ENCODE data around the gene ARF5.

Gene ARF5

GRCh38 chr7:127612263-127612662, 24.1 kb downstream of the ARF5 start:
- no peaks in the 10 kb centered on the region for H3K36me3 ChIP-seq (ENCODE audit: insufficient read depth, low read length)
- DNase-seq (no peak), ATAC-seq (ENCODE audit: insufficient read depth, low read depth) (no peak)
- H2AFZ ChIP-seq (ENCODE audit: low read depth, low read length), result no peak overlapping the region
- H3K4me1 ChIP-seq (ENCODE audit: insufficient read depth, low read length), result no peaks in the 10 kb centered on the region
- H3K4me2 ChIP-seq (ENCODE audit: insufficient read depth, low read length), result no peak overlapping the region
- no peak overlapping the region for H3K27ac ChIP-seq (ENCODE audit: low read length)
- H4K20me1 ChIP-seq (ENCODE audit: insufficient read depth, low read length), result no peaks in the 10 kb centered on the region
- TF ChIP-seq CTCF (IDR thresholded peaks at IDR 0.05; ENCODE audit: borderline replicate concordance, extremely low read depth, low read length, poor library complexity, severe bottlenecking), result no peak
- TF ChIP-seq EZH2 (IDR thresholded peaks at IDR 0.05; ENCODE audit: borderline replicate concordance, low read depth, low read length, severe bottlenecking), result no peak
- peaks cover 23% of the 10 kb centered on the region for H3K9me3 ChIP-seq (ENCODE audit: insufficient read depth, low read length, severe bottlenecking)
- no peaks in the 10 kb centered on the region for H3K79me2 ChIP-seq (ENCODE audit: insufficient read depth, low read length)
- H3K9ac ChIP-seq (ENCODE audit: low read depth, low read length), result no peak overlapping the region
- no peak overlapping the region for H3K4me3 ChIP-seq (ENCODE audit: low read depth in 1 of 2, low read length in 2 of 2)
- H3K27me3 ChIP-seq (ENCODE audit: insufficient read depth, low read length, poor library complexity), result peaks cover 22% of the 10 kb centered on the region

- no peaks in the 10 kb centered on the region for H4K20me1 ChIP-seq (ENCODE audit: insufficient read depth, low read length)
- no peak overlapping the region for H3K4me3 ChIP-seq (ENCODE audit: low read depth in 1 of 2, low read length in 2 of 2)
- H3K36me3 ChIP-seq (ENCODE audit: insufficient read depth, low read length), result no peaks in the 10 kb centered on the region
- no peaks in the 10 kb centered on the region for H3K79me2 ChIP-seq (ENCODE audit: insufficient read depth, low read length)
- DNase-seq (no peak), ATAC-seq (ENCODE audit: insufficient read depth, low read depth) (no peak)
- TF ChIP-seq EZH2 (IDR thresholded peaks at IDR 0.05; ENCODE audit: borderline replicate concordance, low read depth, low read length, severe bottlenecking), result no peak
- TF ChIP-seq CTCF (IDR thresholded peaks at IDR 0.05; ENCODE audit: borderline replicate concordance, extremely low read depth, low read length, poor library complexity, severe bottlenecking), result no peak
- H2AFZ ChIP-seq (ENCODE audit: low read depth, low read length), result no peak overlapping the region
- no peaks in the 10 kb centered on the region for H3K4me1 ChIP-seq (ENCODE audit: insufficient read depth, low read length)
- H3K4me2 ChIP-seq (ENCODE audit: insufficient read depth, low read length), result no peak overlapping the region
- peaks cover 55% of the 10 kb centered on the region for H3K27me3 ChIP-seq (ENCODE audit: insufficient read depth, low read length, poor library complexity)
- H3K9me3 ChIP-seq (ENCODE audit: insufficient read depth, low read length, severe bottlenecking), result no peaks in the 10 kb centered on the region
- H3K27ac ChIP-seq (ENCODE audit: low read length), result no peak overlapping the region
- H3K9ac ChIP-seq (ENCODE audit: low read depth, low read length), result no peak overlapping the region
Measured at GRCh38 chr7:127616724-127617123, 28.5 kb downstream of the ARF5 start.

GRCh38 chr7:127618042-127618441, 29.8 kb downstream of the ARF5 start, which contains the start of gene PAX4:
PAX4 (minus strand) TSS chr7:127618142; CDS start chr7:127615928, 2,214 bp downstream.
- H3K27me3 ChIP-seq (ENCODE audit: insufficient read depth, low read length, poor library complexity), result peaks cover 55% of the 10 kb centered on the region

More at GRCh38 chr7:127618042-127618441, 29.8 kb downstream of the ARF5 start, which contains the start of gene PAX4:
- Histone ChIP-seq H2AFZ (ENCODE audit: low read depth, low read length) (no peak within 1 kb of the TSS), H3K79me2 (ENCODE audit: insufficient read depth, low read length) (no peaks in the 10 kb centered on the region), H3K9ac (ENCODE audit: low read depth, low read length) (no peak within 1 kb of the TSS), H3K4me1 (ENCODE audit: insufficient read depth, low read length) (no peaks in the 10 kb centered on the region), H3K4me3 (ENCODE audit: low read depth in 1 of 2, low read length in 2 of 2) (no peak within 1 kb of the TSS), H4K20me1 (ENCODE audit: insufficient read depth, low read length) (no peaks in the 10 kb centered on the region), H3K36me3 (ENCODE audit: insufficient read depth, low read length) (no peaks in the 10 kb centered on the region), H3K4me2 (ENCODE audit: insufficient read depth, low read length) (no peak within 1 kb of the TSS), H3K27ac (ENCODE audit: low read length) (no peak within 1 kb of the TSS), H3K9me3 (ENCODE audit: insufficient read depth, low read length, severe bottlenecking) (no peaks in the 10 kb centered on the region)
- ATAC-seq (ENCODE audit: insufficient read depth, low read depth), result no peak
- no peak for DNase-seq
- TF ChIP-seq EZH2 (IDR thresholded peaks at IDR 0.05; ENCODE audit: borderline replicate concordance, low read depth, low read length, severe bottlenecking), result no peak
- no peak for TF ChIP-seq CTCF (IDR thresholded peaks at IDR 0.05; ENCODE audit: borderline replicate concordance, extremely low read depth, low read length, poor library complexity, severe bottlenecking)

Measured in DND-41 (cell line).